ENCODE measurements around the gene ATP6V0D1. TPM values are rescaled to one million over a fixed set of nuclear protein-coding genes. Genes with fewer than 3 reads are reported as not detected.

ATP6V0D1 gene
- total RNA-seq, 1 donor from 2014 or later = 97.9 TPM

GRCh38 chr16:67393111-67393787, 87.7 kb downstream of the ATP6V0D1 start, which contains the start of gene TPPP3:
Gene TPPP3 (minus strand): TSS chr16:67393498. CDS start chr16:67391111, 2,387 bp downstream.
- no peak for DNase-seq (ENCODE audit: low read depth)
- peak; percentile 57 for TF ChIP-seq CTCF (conservative IDR thresholded peaks at IDR 0.05; ENCODE audit: low read depth, low read length)
- peak within 1 kb of the TSS; percentile 29 for H3K4me3 ChIP-seq (ENCODE audit: low read depth, low read length)

GRCh38 chr16:67392301-67393059, 88.5 kb downstream of the ATP6V0D1 start:
- TF ChIP-seq CTCF (conservative IDR thresholded peaks at IDR 0.05; ENCODE audit: low read depth, low read length) = no peak
- no peak for DNase-seq (ENCODE audit: low read depth)
- H3K4me3 ChIP-seq (ENCODE audit: low read depth, low read length) = no peak overlapping the region

- no peak for DNase-seq (ENCODE audit: low read depth)
- TF ChIP-seq CTCF (conservative IDR thresholded peaks at IDR 0.05; ENCODE audit: low read depth, low read length) = no peak
- no peak overlapping the region for H3K4me3 ChIP-seq (ENCODE audit: low read depth, low read length)
Observed at GRCh38 chr16:67391424-67392300, 89.3 kb downstream of the ATP6V0D1 start.

- TF ChIP-seq CTCF (conservative IDR thresholded peaks at IDR 0.05; ENCODE audit: low read depth, low read length) = no peak
- DNase-seq (ENCODE audit: low read depth) = no peak
- H3K4me3 ChIP-seq (ENCODE audit: low read depth, low read length) = no peak overlapping the region
Observed at GRCh38 chr16:67390816-67391423, 90.0 kb downstream of the ATP6V0D1 start.

GRCh38 chr16:67389911-67390815, 90.8 kb downstream of the ATP6V0D1 start:
- DNase-seq (ENCODE audit: low read depth) = no peak
- TF ChIP-seq CTCF (conservative IDR thresholded peaks at IDR 0.05; ENCODE audit: low read depth, low read length) = no peak
- no peak overlapping the region for H3K4me3 ChIP-seq (ENCODE audit: low read depth, low read length)

Data from epithelial cell of proximal tubule (primary cell).